ENCODE measurements around the gene CLEC16A. TPM values are rescaled to one million over a fixed set of nuclear protein-coding genes. Genes with fewer than 3 reads are reported as not detected.

The CLEC16A gene
- total and polyA plus RNA-seq, 9 of the 15 experiments (the other 6 are each of a cell fraction or from before 2014, with no cell fraction given) = 1.00 to 22.3 (median 10.0) TPM

DNA sequence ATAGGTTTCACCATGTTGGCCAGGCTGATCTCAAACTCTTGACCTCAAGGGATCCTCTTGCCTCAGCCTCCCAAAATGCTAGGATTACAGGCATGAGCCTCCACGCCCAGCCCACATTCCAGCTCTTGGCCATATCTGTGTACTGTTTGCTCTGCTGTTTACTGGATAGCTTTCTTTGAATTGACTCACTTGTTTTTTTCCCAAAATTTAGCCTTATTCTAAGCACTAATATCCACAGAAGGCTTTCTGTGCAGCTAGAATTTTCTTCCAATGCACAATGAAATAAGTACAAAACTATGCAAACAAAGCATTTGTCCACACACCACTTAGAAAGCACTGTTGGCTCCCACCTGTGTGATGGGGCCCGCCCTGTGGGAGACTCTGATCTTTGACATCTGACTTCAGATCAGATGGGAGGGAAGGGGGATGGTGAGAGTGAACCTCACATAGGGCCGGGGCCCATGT lies 72.2 kb downstream of the CLEC16A start (continued):
- TF ChIP-seq RBM15 (IDR thresholded peaks at IDR 0.05; ENCODE audit: insufficient read depth, low read length) (no peak), BCOR (IDR thresholded peaks at IDR 0.05) (no peak), POLR2H (tag; IDR thresholded peaks at IDR 0.05; ENCODE audit: low read depth) (no peak), RFX1 (IDR thresholded peaks at IDR 0.05) (no peak)
- TF ChIP-seq, protein P1, sequence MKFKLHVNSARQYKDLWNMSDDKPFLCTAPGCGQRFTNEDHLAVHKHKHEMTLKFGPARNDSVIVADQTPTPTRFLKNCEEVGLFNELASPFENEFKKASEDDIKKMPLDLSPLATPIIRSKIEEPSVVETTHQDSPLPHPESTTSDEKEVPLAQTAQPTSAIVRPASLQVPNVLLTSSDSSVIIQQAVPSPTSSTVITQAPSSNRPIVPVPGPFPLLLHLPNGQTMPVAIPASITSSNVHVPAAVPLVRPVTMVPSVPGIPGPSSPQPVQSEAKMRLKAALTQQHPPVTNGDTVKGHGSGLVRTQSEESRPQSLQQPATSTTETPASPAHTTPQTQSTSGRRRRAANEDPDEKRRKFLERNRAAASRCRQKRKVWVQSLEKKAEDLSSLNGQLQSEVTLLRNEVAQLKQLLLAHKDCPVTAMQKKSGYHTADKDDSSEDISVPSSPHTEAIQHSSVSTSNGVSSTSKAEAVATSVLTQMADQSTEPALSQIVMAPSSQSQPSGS (CRISPR knock-in tag; IDR thresholded peaks at IDR 0.05) = no peak

DNA sequence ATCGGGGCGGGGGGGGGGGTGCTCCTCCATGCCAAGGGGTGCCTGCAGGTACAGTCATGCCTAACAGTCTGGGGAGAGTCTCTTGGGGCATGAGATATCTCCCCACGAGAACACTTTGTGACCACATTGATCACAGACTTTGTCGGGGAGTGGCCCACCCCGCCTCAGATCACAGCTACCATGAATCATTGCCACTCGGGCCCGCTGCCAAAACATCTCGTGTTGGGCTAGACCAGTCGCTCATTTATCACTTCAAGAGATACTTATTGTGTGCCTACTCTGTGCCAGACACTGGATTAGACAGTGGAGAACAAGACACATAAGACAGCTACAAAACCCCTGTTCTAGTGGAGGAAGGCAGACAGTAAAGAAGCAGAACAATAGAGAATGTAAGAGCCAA lies 72.6 kb downstream of the CLEC16A start:
- no TSS peak for BruUV-seq (replicated peaks)
- H3K27ac ChIP-seq (ENCODE audit: extremely low read depth, low read depth, low read length) = no peak overlapping the region
- no peak overlapping the region for H3K4me3 ChIP-seq
- peaks cover 4 to 5% of the 10 kb centered on the region in 2 experiments for H3K4me1 ChIP-seq (replicated peaks in 1 of 2; ENCODE audit: control insufficient read depth in 2 of 2, insufficient read depth in 2 of 2, low read length in 2 of 2)
- no peaks in the 10 kb centered on the region for H3K9me1 ChIP-seq (ENCODE audit: control insufficient read depth, insufficient read depth, low read length)
- ChIA-PET POLR2A (interaction anchor here (0.6 kb wide), 1 partner anchor 682 kb away, joined by 3 read pairs; no protein-coding TSS in a partner anchor), CTCF (ENCODE audit: low intra/inter-chr PET ratio) (no interaction called here)
- FAIRE-seq = no peak
- in situ Hi-C loops (cut with MboI) = no loop called here
- no peaks in the 10 kb centered on the region for H4K20me1 ChIP-seq (replicated peaks; ENCODE audit: control insufficient read depth, insufficient read depth, low read length)
- H3K36me3 ChIP-seq (ENCODE audit: control insufficient read depth, insufficient read depth, low read length) = peaks cover 5% of the 10 kb centered on the region; the same call in 1 of the 3 replicates
- no peak for ATAC-seq
- H2AFZ ChIP-seq (ENCODE audit: low read depth, low read length) = no peak overlapping the region
- H3K79me2 ChIP-seq (ENCODE audit: control insufficient read depth, insufficient read depth, low read length) = no peaks in the 10 kb centered on the region
- no peaks in the 10 kb centered on the region for H3K27me3 ChIP-seq (ENCODE audit: control insufficient read depth in 2 of 2, insufficient read depth in 2 of 2, low read length in 2 of 2)
- no peak overlapping the region for H3K9ac ChIP-seq (ENCODE audit: insufficient read depth in 1 of 2, low read depth in 2 of 2, low read length in 2 of 2)
- 15% methylated on average over 7 of the region's 9 CpGs for WGBS (ENCODE audit: insufficient coverage, low coverage, missing lambda C conversion rate)
- H3K4me2 ChIP-seq (ENCODE audit: insufficient read depth, low read length) = no peak overlapping the region
- DNase-seq (ENCODE audit: extremely low read depth in 1 of 4, low spot score in 3 of 4) = peak in 2 of 4 experiments; percentile 19 to 25
- intact Hi-C loops (cut with micrococcal nuclease) = no loop called here
- H3K9me3 ChIP-seq (replicated peaks; ENCODE audit: control insufficient read depth, insufficient read depth, low read depth, low read length) = no peaks in the 10 kb centered on the region
- TF ChIP-seq, protein P2, sequence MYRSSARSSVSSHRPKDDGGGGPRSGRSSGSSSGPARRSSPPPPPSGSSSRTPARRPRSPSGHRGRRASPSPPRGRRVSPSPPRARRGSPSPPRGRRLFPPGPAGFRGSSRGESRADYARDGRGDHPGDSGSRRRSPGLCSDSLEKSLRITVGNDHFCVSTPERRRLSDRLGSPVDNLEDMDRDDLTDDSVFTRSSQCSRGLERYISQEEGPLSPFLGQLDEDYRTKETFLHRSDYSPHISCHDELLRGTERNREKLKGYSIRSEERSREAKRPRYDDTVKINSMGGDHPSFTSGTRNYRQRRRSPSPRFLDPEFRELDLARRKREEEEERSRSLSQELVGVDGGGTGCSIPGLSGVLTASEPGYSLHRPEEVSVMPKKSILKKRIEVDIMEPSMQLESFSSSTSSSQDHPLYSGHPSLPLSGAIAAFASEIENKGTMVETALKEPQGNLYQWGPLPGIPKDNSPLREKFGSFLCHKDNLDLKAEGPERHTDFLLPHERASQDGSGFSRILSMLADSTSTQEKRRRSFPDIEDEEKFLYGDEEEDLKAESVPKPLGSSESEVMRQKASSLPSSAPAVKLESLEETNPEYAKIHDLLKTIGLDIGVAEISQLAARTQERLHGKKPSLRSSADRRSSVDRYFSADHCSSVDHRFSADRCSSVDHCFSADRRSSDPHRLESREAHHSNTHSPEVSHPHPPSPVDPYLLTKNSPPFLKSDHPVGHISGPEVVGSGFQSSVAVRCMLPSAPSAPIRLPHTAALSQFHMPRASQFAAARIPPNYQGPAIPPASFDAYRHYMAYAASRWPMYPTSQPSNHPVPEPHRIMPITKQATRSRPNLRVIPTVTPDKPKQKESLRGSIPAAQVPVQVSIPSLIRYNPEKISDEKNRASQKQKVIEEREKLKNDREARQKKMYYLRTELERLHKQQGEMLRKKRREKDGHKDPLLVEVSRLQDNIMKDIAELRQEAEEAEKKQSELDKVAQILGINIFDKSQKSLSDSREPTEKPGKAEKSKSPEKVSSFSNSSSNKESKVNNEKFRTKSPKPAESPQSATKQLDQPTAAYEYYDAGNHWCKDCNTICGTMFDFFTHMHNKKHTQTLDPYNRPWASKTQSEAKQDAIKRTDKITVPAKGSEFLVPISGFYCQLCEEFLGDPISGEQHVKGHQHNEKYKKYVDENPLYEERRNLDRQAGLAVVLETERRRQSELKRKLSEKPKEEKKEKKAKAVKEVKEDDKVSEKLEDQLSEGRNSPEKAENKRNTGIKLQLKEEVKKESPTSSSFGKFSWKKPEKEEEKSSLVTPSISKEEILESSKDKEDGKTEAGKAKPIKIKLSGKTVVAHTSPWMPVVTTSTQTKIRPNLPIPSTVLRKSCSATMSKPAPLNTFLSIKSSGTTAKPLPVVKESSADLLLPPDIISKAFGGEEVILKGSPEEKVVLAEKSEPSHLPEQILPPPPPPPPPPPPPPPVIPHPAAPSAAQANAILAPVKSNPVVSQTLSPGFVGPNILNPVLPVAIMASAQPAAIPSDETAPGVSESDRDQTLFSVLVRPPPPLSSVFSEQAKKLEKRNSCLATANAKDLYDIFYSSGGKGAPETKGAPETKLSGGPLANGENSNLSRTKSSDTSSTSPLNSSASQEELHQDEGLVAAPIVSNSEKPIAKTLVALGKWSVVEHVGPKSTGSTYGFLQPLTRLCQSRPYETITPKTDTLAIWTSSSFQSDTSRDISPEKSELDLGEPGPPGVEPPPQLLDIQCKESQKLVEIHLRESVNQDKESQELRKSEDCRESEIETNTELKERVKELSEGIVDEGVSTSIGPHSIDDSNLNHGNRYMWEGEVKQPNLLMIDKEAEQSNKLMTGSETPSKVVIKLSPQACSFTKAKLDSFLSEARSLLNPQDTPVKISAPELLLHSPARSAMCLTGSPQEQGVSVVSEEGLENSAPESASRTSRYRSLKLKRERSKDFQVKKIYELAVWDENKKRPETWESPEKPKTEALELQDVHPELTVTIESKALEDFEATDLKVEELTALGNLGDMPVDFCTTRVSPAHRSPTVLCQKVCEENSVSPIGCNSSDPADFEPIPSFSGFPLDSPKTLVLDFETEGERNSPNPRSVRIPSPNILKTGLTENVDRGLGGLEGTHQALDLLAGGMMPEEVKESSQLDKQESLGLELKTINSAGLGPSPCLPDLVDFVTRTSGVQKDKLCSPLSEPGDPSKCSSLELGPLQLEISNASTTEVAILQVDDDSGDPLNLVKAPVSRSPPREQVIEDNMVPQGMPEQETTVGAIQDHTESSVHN (IDR thresholded peaks at IDR 0.05; ENCODE audit: borderline replicate concordance in 1 of 2, low read depth in 1 of 2) = no peak
- TF ChIP-seq MEIS2 (IDR thresholded peaks at IDR 0.05; ENCODE audit: partially characterized antibody) (peak; percentile 71), NONO (IDR thresholded peaks at IDR 0.05; ENCODE audit: low read depth in 2 of 2, low read length in 1 of 2) (no peak), FOSL1 (tag; conservative IDR thresholded peaks at IDR 0.05) (peak; percentile 39), ZFPM2 (CRISPR knock-in tag; IDR thresholded peaks at IDR 0.05) (no peak)

All from K562 (cell line).